HUES48 (cell line): ENCODE results near the gene SLC25A17.

Experiments used
- H3K27ac ChIP-seq: one replicate; pipeline ENCODE4 v1.7.0; 2013; ENCODE audit warnings: low read depth, low read length, inconsistent platforms
- H3K27me3 ChIP-seq: 2 replicates; pipeline ENCODE4 v1.6.1; 2013; ENCODE audit warnings: mild to moderate bottlenecking, low read length; ENCODE audit not compliant: control insufficient read depth, insufficient read depth
- H3K36me3 ChIP-seq: 2 replicates; pipeline ENCODE4 v1.6.1; 2013; ENCODE audit warnings: low read length; ENCODE audit not compliant: control insufficient read depth, insufficient read depth
- H3K4me1 ChIP-seq: 2 replicates; pipeline ENCODE4 v1.6.1; 2013; ENCODE audit warnings: mild to moderate bottlenecking, low read length; ENCODE audit not compliant: control insufficient read depth, insufficient read depth
- H3K4me3 ChIP-seq: 2 replicates; pipeline ENCODE4 v1.5.1; 2013; ENCODE audit warnings: mild to moderate bottlenecking, low read depth, low read length
- H3K9ac ChIP-seq: 2 replicates; pipeline ENCODE4 v1.6.1; 2013; ENCODE audit warnings: mild to moderate bottlenecking, low read depth, low read length, moderate library complexity
- H3K9me3 ChIP-seq: 2 replicates; pipeline ENCODE4 v1.6.1; 2013; ENCODE audit warnings: low read length; ENCODE audit not compliant: control insufficient read depth, insufficient read depth

Gene SLC25A17

DNA sequence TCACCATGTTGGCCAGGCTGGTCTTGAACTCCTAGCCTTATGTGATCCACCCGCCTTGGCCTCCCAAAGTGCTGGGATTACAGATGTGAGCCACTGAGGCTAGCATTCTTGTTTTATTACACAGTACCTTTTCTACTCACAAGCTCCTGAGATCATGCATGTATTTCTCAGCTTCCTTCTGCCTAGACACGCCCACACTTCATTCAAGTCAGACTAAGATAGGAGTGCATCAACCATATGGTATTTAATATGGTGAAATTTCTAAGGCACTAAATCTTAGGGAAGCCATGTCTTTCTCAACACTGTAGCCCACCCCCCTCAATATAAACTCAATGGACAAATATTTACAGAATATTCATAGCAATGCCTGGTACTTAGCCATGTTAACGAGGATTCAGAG lies 62.1 kb downstream of the SLC25A17 start:
- Histone ChIP-seq H3K9me3 (no peaks in the 10 kb centered on the region), H3K9ac (no peak overlapping the region), H3K27ac (no peak overlapping the region), H3K36me3 (no peaks in the 10 kb centered on the region), H3K27me3 (no peaks in the 10 kb centered on the region), H3K4me1 (no peaks in the 10 kb centered on the region), H3K4me3 (no peak overlapping the region)

DNA sequence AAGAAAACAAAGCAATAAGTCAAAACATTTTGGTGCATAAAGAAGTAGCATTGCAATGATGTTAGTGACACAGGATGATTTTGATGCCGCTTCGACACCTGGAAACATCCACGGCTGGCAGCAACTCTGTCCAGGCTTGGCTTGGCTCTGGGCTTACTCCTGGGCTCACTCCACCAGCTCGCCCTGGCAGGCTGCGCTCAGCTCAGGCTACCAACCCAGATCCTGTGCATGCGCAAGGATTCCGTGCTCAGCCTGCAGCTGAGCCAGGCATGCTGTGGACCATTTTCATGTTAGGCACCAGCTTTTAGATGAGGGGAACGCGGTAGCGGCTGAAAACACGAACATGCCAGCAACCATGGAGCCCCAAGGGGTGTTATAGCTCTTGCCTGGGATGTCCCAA lies 66.0 kb downstream of the SLC25A17 start:
- H3K9me3 ChIP-seq = peaks cover 8% of the 10 kb centered on the region
- H3K4me3 ChIP-seq = no peak overlapping the region
- 0 out of 2 replicates have a peak, but pooled peaks cover 13% of the 10 kb centered on the region for H3K4me1 ChIP-seq
- H3K27ac ChIP-seq = no peak overlapping the region
- H3K27me3 ChIP-seq = no peaks in the 10 kb centered on the region
- H3K9ac ChIP-seq = no peak overlapping the region
- no peaks in the 10 kb centered on the region for H3K36me3 ChIP-seq

GRCh38 chr22:40751250-40751649 lies 67.9 kb downstream of the SLC25A17 start:
- H3K4me3 ChIP-seq = no peak overlapping the region
- H3K36me3 ChIP-seq = no peaks in the 10 kb centered on the region
- peaks cover 16% of the 10 kb centered on the region for H3K9me3 ChIP-seq
- H3K27ac ChIP-seq = no peak overlapping the region
- H3K9ac ChIP-seq = no peak overlapping the region
- H3K27me3 ChIP-seq = no peaks in the 10 kb centered on the region
- 0 out of 2 replicates have a peak, but pooled peaks cover 13% of the 10 kb centered on the region for H3K4me1 ChIP-seq

GRCh38 chr22:40749829-40750228 lies 69.3 kb downstream of the SLC25A17 start:
- 0 out of 2 replicates have a peak, but pooled peaks cover 13% of the 10 kb centered on the region for H3K4me1 ChIP-seq
- H3K4me3 ChIP-seq = no peak overlapping the region
- no peak overlapping the region for H3K27ac ChIP-seq
- no peaks in the 10 kb centered on the region for H3K36me3 ChIP-seq
- peaks cover 16% of the 10 kb centered on the region for H3K9me3 ChIP-seq
- H3K9ac ChIP-seq = no peak overlapping the region
- no peaks in the 10 kb centered on the region for H3K27me3 ChIP-seq

DNA sequence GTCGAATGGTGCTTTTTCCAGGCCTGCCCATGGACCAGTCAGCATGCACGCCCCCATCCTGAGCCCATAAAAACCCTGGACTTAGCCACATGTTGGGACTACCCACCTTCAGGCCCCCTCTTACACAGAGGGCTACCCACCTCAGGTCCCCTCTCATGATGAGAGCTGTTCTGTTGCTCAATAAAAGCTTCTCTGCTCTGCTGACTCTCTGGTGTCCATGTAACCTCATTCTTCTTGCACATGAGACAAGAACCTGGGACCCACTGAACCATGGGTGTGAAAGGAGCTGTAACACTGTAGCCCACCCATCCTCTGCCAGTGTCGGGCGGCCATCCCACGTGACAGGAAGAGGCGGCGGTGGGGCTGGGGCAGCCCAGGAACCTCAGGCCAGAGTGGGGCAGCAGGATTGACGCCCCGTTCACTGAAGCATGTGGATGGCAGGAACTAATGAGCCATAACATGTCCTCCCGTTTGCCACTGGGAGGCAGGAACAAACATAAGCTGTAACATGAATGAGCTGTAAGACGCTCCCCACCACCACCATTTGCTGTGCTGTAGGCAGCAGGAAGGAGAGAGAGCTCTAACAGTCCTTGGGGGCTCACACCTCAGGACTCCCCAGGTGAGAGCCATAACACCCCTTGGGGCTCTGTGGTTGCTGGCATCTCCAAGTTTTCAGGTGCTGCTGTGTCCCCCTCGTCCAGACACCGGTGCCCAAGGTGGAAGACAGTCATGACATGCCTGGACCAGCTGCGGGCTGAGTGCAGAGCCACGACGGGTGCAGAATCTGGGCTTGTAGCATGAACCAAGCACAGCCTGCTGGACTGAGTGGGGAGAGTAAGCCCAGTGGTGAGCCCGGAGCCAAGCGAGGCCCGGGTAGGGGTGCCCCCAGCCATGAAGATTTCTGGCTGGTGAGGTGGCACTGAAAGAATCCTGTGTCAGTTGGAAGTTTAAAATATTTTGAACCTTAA lies 70.5 kb downstream of the SLC25A17 start:
- H3K27me3 ChIP-seq = no peaks in the 10 kb centered on the region
- no peak overlapping the region for H3K27ac ChIP-seq
- no peak overlapping the region for H3K4me3 ChIP-seq
- H3K36me3 ChIP-seq = no peaks in the 10 kb centered on the region
- H3K4me1 ChIP-seq = 0 out of 2 replicates have a peak, but pooled peaks cover 13% of the 10 kb centered on the region
- no peak overlapping the region for H3K9ac ChIP-seq
- peaks cover 16% of the 10 kb centered on the region for H3K9me3 ChIP-seq

DNA sequence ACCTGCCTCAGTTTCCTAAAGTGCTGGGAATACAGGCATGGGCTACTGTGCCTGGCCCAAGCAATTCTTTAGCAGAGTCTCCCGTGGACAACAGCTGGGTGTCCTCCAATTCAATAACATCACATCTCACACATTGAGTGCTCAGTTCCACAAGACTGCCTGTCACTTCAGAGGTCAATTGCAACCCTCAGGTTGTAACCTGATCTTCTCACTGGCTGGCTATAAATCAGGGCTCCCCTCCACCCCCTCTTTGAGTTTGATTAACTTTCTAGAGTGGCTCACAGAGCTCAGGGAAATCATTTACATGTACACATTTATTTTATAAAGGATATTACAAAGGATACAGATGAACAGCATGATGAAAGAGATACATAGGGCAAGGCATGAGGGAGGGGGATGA lies 71.8 kb downstream of the SLC25A17 start:
- Histone ChIP-seq H3K4me1 (0 out of 2 replicates have a peak, but pooled peaks cover 13% of the 10 kb centered on the region), H3K27me3 (no peaks in the 10 kb centered on the region), H3K27ac (no peak overlapping the region), H3K9ac (no peak overlapping the region), H3K36me3 (no peaks in the 10 kb centered on the region), H3K9me3 (peaks cover 16% of the 10 kb centered on the region), H3K4me3 (no peak overlapping the region)

- H3K9ac ChIP-seq = no peak overlapping the region
- H3K9me3 ChIP-seq = peaks cover 16% of the 10 kb centered on the region
- H3K36me3 ChIP-seq = no peaks in the 10 kb centered on the region
- H3K4me3 ChIP-seq = no peak overlapping the region
- 0 out of 2 replicates have a peak, but pooled peaks cover 13% of the 10 kb centered on the region for H3K4me1 ChIP-seq
- no peaks in the 10 kb centered on the region for H3K27me3 ChIP-seq
- no peak overlapping the region for H3K27ac ChIP-seq
These were observed 72.5 kb downstream of the SLC25A17 start for GRCh38 chr22:40746428-40747220.

- H3K27ac ChIP-seq = no peak overlapping the region
These were observed 75.4 kb downstream of the SLC25A17 start for GRCh38 chr22:40743768-40744167.

GRCh38 chr22:40741116-40741515 lies 78.0 kb downstream of the SLC25A17 start:
- H3K27ac ChIP-seq = no peak overlapping the region
- H3K36me3 ChIP-seq = no peaks in the 10 kb centered on the region
- no peaks in the 10 kb centered on the region for H3K9me3 ChIP-seq
- no peak overlapping the region for H3K9ac ChIP-seq
- H3K27me3 ChIP-seq = no peaks in the 10 kb centered on the region
- H3K4me3 ChIP-seq = no peak overlapping the region
- H3K4me1 ChIP-seq = no peaks in the 10 kb centered on the region

More at GRCh38 chr22:40743768-40744167, 75.4 kb downstream of the SLC25A17 start:
- Histone ChIP-seq H3K9me3 (peaks cover 15% of the 10 kb centered on the region), H3K4me3 (no peak overlapping the region), H3K27me3 (no peaks in the 10 kb centered on the region), H3K9ac (no peak overlapping the region), H3K36me3 (no peaks in the 10 kb centered on the region), H3K4me1 (no peaks in the 10 kb centered on the region)

- Histone ChIP-seq H3K9me3 (no peaks in the 10 kb centered on the region), H3K4me3 (no peak overlapping the region), H3K27ac (no peak overlapping the region), H3K9ac (no peak overlapping the region), H3K36me3 (no peaks in the 10 kb centered on the region), H3K27me3 (no peaks in the 10 kb centered on the region), H3K4me1 (no peaks in the 10 kb centered on the region)
These were observed 79.4 kb downstream of the SLC25A17 start for GRCh38 chr22:40739721-40740120.

DNA sequence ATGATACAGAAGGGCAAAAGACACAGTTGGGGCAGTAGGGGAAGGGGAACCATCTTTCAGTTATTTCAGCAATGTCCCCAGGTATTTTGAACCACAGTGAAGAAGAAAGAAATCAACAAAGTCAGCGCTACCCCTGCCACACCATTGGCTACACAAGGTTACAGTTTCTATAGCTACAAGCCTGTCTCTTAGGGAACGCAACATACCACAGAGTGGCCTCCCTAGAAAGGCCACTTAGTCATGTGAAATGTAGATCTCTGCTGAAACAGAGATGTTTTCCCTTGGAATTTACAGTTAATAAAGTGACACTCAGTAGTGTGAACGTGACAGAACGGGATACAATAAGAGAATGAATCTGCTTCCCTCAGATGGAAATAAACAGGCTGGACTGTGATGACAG lies 85.2 kb downstream of the SLC25A17 start:
- peaks cover 7% of the 10 kb centered on the region for H3K4me1 ChIP-seq
- no peaks in the 10 kb centered on the region for H3K36me3 ChIP-seq
- no peak overlapping the region for H3K27ac ChIP-seq
- H3K4me3 ChIP-seq = no peak overlapping the region
- no peaks in the 10 kb centered on the region for H3K9me3 ChIP-seq
- H3K9ac ChIP-seq = no peak overlapping the region
- no peaks in the 10 kb centered on the region for H3K27me3 ChIP-seq
